22Rv1 (cell line): ENCODE results near the gene LYSMD1.

Experiments used
- CTCF ChIP-seq: fragments of 450-650 bp; IDR thresholded peaks from 2 replicates; pipeline ENCODE4 v1.5.1; 2017; ENCODE audit warnings: mild to moderate bottlenecking
- ZFX ChIP-seq: fragments of 450-650 bp; IDR thresholded peaks from 2 replicates; pipeline ENCODE4 v1.6.1; 2017; ENCODE audit warnings: antibody characterized with exemption, borderline replicate concordance

GRCh38 chr1:151147132-151147503 is 18.6 kb downstream of the LYSMD1 start:
- TF ChIP-seq CTCF (no peak), ZFX (no peak)
